ENCODE measurements around the gene DNAJC1. TPM values are rescaled to one million over a fixed set of nuclear protein-coding genes. Genes with fewer than 3 reads are reported as not detected.
A peak's percentile ranks its signal among the peaks of the same experiment; 100 is the strongest.

Gene DNAJC1
- total RNA-seq, 1 experiment from 2014 or later, result 35.8 TPM

DNA sequence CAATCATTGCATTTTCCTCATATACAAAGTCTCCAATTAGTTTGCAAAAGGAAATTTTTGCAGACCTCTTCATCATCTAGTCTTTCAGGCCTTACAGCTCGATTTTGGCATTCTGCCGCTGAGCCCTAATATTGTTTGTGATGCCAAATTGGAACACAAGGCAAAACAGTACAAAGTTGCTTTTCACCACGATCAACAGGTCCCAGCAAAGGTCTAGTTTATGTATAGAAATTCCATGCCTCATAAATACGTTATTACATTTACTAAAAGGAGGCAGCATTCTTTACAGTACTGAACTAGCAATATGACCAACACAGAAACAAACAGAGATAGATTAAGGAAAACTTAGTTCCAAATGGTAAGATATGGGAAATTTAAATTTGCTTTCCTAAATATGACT lies 7.0 kb upstream of the DNAJC1 start:
- no peak for DNase-seq (ENCODE audit: low read depth)

DNA sequence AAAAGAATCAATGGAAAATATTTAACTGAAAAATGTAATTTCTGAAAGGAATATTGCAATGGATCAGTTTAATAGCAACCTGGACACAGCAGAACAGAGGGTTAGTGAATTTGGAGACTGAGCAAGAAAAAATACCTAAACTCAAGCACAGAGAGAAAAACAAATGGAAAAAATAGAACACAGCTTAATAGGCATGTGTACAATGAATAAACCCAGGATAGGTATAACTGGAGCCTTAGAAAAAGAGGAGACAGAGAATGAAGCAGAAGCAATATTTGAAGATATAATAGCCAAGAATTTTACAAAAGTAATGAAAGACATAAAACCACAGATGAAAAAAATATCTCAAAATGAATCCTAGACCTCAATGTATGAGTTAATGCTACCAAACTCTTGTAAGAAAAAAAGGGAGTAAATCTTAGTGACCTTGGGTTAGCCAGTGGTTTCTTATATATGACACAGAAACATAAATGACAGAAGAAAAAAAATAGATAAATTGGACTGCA lies 2.9 kb upstream of the DNAJC1 start:
- no peak for DNase-seq (ENCODE audit: low read depth)

DNA sequence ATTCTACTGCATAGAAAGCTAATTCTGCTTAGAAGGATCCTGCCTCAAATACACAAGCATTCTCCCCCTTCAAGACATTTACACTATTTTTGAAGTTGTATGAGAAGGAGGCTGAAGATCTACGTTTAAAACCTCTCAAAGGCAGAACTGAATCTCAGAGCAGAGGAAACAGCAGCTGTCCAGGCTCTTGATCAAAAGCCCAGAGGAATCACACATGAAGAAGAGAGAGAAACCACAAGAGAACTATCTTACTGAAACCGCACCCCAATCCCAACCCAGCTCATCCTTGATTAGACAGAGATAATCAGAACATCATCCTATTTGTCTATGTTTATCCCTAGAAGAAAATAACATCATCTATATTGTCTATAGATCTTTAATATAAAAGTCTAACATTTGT lies 2.2 kb upstream of the DNAJC1 start:
- no peak for DNase-seq (ENCODE audit: low read depth)

DNA sequence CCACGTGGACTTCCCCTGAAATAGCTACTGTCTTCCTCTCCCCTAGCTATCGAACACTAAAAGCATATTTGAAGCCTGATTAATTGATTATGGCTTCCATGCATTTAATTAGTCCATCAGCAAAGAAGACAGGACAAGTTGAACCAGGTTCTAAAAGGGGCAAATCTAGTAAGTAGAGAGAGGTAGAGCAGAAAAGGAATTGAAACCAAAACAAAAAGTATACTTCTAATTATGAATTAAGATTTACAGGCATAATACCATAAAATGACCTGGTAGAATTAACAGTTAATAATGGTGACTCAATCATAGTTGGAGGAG lies 393 bp upstream of the DNAJC1 start:
- DNase-seq (ENCODE audit: low read depth), result no peak

DNA sequence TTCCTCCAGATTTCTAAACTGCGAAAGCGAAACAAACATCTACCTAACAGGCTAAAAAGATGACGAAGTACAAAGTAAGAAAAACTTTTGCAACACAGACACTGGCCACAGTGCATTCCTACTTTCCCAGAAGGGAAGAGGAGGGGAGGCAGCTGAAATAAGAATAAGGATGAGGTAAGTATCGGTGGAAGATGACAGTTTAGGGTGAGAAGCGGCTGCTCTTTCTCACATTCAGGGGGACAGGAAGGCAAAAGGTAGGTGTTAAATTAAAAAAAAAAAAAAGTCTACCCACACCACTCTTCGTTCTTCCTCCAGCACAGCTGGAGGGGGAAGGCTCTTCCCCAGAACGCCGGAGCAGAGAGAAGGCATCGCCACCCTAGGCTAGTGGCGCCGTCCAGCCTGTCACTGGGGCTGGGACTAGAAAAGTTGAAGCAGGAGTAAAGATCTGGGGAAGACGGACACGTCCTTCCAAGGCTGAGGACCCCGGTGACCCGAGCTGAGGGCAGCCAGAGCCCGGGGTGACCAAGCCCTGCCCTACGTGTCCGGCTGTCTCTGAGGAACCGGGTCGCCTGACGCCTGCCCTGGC lies 846 bp downstream of the DNAJC1 start:
- peak; percentile 55 for DNase-seq (ENCODE audit: low read depth)

DNA sequence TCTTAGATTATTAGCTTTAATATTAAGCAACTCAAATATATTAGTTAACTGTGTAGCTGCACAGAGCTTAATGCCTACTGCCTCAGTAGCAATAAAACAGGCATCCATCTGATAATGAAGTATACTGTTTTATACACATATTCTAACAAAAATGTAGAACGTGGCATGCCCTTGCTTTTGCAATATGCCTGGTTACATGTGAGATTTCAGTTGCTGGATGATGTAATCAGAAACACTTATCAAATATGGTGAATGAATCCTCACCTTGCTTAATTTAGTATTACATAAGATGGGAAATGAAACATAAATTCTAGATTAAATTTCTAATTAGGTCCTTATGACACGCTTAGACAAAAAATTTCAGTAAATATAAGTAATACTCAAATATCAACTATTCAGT lies 8.0 kb downstream of the DNAJC1 start:
- DNase-seq (ENCODE audit: low read depth), result no peak

DNA sequence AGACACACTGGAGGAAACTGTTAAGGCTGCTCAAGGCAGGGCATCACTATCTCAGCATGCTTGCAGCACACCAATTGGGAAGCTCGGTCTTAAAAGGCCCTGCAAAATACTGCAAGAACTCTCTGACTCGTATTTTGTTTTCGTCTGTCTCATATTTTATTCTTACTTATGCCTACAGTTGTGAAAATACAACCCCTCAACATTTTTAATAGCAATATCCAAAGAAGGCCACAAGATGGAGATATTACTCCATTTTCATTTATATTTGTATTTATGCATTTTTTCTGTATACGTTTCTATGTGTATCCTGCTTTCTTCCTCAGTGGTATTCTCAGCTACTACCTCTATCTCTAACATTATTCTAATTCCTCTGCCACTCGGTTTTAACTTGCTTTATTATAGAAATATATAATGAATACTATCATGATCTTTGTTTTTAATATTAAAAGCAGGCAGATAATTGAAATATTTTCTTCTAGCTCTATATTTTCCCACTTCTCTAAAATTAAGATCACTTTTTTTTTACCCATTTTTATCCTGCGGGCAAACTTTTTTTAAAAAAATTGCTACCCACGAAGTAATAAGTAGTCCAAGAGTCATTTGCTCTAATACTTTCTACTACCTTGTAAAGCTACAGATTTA lies 10.0 kb downstream of the DNAJC1 start:
- peak; percentile 44 for DNase-seq (ENCODE audit: low read depth)

DNA sequence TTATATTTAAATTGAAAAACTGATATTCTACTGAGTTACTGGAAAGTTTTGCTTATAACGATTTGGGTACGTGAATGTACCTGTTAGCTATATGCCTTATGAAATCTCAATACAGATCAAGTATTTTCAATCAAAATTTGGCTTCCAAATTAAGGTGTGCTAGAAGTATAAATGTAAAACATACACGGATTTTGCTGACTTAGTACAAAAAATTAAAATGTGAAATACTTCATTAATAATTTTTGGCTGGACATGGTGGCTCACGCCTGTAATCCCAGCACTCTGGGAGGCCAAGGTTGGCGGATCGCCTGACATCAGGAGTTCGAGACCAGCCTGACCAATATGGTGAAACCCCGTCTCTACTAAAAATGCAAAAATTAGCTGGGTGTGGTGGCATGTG lies 11.7 kb downstream of the DNAJC1 start:
- DNase-seq (ENCODE audit: low read depth), result no peak

DNA sequence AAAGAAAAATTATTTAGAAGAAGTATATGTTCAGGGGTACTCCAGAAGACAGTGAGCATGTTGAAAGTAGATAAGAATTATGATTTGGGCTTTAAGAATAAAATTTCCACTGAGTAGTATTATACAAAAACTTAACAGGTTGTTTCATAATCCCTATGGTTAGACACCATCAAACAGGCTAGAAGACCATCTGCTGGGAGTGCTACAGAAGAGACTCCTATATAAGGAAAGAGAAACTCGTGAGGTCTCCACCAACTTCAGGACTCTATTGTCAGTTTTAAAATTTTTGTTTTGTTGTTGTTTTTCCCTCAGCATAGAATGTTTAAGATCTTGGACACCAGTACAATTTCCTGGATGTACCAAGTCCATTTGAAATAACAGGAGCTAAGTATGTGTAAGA lies 13.1 kb downstream of the DNAJC1 start:
- no peak for DNase-seq (ENCODE audit: low read depth)

DNA sequence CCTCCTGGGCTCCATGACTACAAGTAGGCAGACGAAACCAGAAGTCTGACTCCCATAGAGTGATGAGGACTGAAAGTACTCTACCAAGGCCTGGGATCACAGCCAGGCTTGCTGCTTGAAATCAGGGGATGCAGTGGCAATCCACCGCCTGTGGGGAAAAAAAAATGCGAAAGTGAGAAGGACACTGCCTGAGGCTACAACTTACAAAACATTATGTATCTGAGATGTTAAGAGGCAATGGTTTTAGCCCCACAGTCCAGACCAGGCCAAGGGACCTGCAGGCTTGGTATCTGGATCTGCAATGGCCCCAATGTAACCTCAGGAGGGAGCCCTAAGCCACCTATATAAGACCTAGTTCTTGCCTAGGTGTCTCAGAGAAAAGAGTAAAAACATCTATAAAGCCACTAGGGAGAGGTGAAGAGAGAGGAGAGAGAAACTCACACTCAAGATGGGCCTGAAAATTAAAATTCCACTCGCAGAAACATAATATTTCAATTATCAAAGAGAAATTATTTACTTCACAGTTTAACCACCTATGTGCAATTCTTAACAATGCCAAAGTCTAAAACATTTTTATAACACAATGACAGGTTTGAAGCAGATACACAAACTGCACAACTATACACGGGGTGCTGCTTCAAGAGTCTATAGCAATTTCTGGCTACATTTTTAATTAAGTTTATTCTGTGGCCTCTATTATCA lies 13.9 kb downstream of the DNAJC1 start:
- DNase-seq (ENCODE audit: low read depth), result peak; percentile 38

DNA sequence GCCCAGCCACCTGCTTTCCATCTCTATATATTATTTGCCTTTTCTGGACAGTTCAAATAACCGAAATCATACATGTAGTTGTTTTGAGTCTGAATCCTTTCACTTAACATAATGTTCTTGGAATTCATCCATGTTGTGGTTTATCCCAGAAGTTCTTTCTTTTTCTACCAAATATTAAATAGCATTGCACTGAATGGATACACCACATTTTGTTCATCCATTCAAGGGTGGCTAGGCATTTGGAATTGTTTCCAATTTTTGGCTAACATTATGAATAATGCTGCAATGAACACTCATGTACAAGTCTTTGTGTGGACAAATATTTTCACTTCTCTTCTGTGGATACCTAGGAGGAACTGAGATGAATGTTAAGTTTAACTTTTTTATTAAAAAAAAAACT lies 18.0 kb downstream of the DNAJC1 start:
- peak; percentile 54 for DNase-seq (ENCODE audit: low read depth)

DNA sequence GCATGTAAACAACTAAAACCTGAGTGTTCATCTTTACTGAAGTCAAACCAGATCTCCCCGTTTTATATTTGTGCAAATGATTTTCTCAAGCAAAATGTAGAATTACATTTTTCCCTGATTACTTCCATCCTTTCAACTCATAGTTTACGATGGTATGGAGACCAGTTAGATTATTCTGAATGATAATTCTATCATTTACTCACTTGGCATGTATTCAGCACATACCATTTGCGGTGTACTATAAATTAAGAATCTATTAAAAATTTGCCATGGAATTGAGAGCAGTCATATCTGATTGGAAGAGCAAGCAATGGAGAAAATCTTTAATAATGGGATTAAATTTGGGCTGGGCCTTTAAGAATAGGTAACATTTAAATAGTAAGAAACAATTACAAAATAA lies 22.4 kb downstream of the DNAJC1 start:
- DNase-seq (ENCODE audit: low read depth), result no peak

DNA sequence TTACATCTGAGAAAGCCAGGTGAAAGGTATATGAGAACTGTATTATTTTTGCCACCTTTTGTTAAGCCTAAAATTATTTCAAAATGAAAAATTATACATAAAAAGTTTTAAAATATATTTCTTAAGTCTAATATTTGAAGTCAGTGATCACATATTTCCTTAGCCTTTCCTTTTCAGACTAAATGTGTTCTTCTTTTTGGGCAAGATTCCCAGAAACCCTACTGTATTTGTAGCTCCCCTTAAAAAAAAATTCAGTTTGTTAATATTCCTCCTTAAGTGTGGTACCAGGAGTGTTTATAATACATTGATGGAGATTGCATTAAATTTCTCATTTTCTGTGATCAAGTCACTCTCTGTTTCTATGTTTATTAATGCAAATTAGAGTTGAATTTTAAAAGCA lies 22.8 kb downstream of the DNAJC1 start:
- no peak for DNase-seq (ENCODE audit: low read depth)

DNA sequence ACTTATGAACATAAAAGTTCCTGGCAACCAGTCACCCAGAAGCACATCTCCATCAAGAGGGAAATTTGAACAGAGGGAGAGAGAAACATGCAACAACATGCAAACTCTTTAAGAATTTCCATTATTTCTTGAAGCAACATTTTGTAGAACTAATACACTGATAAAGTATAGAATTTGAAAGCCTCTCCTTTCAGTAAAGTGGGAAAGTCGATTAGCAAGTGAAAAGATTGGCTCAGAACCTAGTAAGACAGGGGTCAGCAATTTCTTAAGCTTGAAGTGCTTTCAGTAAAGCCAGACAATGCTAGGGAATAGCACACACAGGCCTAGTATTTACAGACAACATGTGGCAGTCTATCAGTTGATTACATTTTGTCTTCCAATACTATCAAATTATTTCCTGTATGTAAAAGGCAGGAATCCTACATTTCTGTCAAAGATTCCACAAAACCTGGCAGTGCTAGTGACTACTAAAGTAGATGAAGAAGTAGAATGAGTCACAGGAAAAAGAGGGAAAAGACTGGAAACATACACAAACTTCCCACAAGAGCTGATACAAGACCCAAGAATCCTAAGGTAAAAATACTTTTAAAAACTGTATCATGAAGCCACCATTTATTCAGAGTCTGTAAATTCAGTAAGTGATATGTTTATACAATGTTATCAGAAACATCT lies 25.2 kb downstream of the DNAJC1 start:
- peak; percentile 28 for DNase-seq (ENCODE audit: low read depth)

DNA sequence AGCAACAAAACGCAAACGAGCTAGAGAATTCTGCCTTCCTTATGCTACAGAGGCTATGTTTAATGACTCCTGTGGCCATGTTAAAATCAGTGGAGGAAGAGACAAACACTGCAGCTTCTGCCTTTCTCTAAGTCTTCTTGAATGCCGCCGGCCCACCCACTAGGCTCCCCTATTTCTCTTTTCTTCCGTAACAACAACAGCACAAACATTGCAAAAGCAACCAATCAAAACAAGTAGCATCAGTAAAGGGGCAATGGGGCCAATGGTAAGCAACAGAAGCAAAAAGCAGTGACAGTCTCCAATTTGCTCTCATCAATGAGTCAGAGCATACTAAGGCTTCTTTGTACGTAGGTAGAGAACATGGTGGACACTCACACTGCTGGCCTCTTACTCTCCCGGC lies 26.8 kb downstream of the DNAJC1 start:
- DNase-seq (ENCODE audit: low read depth), result no peak

DNA sequence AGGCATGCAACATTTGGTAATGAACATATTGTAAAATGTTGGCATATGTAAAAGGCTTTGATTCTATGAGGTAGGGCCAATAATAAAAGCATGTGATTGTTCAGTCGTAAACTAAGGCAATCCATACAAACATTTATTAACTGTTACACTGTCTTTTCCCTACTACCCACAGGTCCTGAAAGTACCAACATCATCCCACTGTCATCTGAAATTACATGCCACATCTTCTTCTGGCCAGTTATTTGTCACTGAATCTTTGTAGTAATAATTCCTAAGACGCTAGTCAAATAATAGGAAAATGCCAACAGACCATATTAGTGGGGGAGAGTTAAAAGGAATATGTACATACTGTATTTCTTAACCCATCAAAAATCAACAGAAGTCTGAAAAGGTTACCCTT lies 27.2 kb downstream of the DNAJC1 start:
- DNase-seq (ENCODE audit: low read depth), result no peak

DNA sequence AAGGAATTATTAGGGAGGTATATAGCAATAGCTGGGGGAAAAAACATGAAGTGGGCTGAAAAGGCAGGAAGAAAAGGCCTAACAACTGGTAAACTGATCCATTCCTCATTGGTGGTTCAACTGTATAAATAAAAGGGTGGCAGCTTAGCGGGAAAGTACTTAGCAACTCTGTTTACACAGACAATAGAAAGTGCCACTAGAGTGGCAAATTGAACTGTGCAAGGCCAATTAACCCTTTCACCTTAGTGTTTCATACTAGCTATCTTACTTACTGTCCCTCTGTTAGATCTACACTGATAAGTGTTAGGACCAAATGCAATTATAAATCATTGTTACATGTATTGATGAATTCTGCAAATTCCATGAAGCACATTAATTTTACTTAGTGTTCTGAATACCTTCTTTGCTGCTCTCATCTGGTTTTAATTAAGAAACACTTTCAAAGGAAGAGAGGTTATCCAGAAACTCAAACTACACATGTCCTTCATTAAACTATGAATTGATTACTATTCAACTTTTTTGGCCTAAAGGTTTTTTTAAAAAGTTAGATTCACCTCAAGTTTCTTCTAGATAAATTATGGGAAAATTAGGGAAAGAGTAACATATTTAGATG lies 28.0 kb downstream of the DNAJC1 start:
- no peak for DNase-seq (ENCODE audit: low read depth)

DNA sequence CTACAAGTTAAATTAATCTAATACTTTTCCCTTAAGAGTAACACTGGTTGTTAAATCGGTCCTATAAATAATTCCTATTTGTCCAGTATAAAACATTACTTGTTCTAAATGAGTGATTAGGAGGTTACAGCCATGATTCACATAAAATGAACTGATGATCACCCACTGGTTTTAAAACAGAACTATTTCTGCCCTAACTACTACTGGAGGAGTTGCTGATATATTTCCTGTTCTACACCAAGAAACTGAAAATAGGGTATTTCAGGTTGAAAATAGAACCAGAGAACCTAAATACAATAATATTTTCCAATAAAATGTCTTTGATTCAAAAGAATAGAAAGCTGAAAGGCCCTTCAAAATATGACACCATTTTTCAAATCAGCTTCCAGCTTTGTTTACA lies 30.9 kb downstream of the DNAJC1 start:
- DNase-seq (ENCODE audit: low read depth), result no peak

DNA sequence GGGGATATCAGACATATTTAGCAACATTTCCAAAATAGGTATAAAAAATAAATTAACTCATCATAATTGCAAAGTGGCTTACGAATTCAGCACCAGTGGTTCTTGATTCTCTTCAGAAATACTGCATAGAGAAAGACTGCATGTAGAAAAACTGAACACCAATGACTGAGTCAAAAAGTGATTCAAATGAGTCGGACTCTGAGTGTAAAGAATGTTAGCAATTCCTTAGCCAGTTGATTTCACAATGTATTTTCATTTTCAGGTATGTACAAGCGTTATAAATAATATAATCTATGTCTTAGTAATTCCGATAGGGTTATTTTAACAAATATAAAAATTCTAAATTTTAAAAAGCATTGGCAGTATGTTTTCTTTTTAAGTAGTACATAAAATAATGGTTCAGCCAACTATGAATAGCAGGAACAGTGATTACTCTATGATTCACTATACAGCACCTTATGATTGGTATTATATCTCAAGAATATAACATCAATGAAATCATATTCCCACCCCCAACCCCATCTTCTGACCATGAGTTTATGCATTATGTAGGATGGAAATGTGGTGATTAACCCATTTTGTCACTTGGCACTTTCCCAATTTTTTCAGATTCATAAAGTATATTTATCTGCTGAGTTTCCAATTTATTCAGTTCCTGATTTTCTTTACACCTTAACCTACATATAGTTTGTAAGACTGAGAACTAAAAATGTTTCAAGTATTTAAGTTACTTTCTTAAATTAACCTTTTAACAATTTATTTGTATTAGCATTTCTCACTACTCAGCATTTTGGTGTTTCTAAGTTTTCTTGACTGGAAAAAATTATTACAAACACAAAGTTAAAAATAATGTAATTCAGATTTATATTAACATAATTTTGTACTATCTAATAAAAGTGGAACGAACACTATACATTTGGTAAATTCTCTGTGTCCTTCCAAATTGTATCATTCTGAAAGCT lies 33.9 kb downstream of the DNAJC1 start:
- DNase-seq (ENCODE audit: low read depth), result no peak

DNA sequence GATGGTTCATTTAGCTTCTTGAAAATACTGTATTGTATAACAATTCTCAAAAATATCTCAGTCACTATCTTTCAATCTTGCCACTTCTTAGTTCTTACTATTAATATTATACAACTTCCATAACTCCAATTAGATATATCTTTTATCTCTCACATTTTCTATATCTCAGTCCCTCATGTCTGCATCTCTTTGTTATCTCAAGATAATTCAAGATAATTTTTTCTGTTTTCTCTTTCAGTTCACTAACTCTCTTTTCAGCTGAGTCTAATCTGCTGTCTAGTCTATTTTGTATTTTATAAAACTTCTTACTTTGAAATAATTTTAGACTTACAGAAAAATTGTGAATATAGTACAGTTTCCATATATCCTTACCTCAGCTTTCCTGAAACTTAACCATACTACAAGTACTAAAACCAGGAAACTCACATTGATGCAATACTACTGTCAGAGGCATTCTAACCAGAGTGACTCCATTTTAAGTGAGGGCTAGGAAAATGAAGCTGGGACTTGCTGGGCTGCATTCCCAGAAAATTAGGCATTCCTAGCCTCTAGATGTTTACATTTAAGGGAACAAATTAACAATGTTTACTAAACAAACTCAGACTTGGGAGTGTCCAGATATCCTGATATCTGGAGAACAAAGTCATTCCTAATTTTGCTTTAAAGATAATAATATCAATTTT lies 38.4 kb downstream of the DNAJC1 start:
- DNase-seq (ENCODE audit: low read depth), result no peak
